HCT116 (cell line): ENCODE data around the gene GABRA6. TPM values are rescaled to one million over a fixed set of nuclear protein-coding genes. Genes with fewer than 3 reads are reported as not detected.

Experiments used
- ATAC-seq: fragments of 200-7000 bp; cut with Tn5 transposase; 2 replicates; pipeline ENCODE4 v1.9.1; 2020; ENCODE audit warnings: mild to moderate bottlenecking, moderate library complexity
- BruUV-seq: library from RNA; stranded (reverse); fragments of 400-500 nt; replicated peaks from 2 replicates; lab custom pipeline; 2021; lab: Mats Ljungman, UMichigan
- CTCF ChIA-PET: fragments of 300-600 bp; sonication (Branson Sonifier 250); formaldehyde crosslinking; loops from one replicate; lab custom pipeline; 2021; ENCODE audit warnings: antibody characterized with exemption; lab: Charles Lee
- POLR2A ChIA-PET: fragments of 300-600, 350-600 bp; sonication (Branson Sonifier 250); formaldehyde crosslinking; loops from one replicate; lab custom pipeline; 2021; ENCODE audit warnings: antibody characterized with exemption; lab: Charles Lee
- RAD21 ChIA-PET, 2 experiments: fragments of 300-600 bp; sonication (Branson Sonifier 250); formaldehyde crosslinking; loops; one replicate each; lab custom pipeline; 2023; ENCODE audit warnings: low total read pairs in 2 of 2; ENCODE audit not compliant: uncharacterized antibody in 2 of 2, unreplicated experiment in 2 of 2, low non-redundant PET in 1 of 2; lab: Charles Lee
- DNase-seq: peaks from one replicate; pipeline ENCODE4 v3.0.0-alpha.2; 2010; ENCODE audit warnings: low read depth, low spot score
- H2AFZ ChIP-seq: fragments of 200-600 bp; shearing (Covaris generic), sonication (generic); 2 replicates; pipeline ENCODE4 v1.6.1; 2017; ENCODE audit warnings: low read depth, mixed run types, mixed read lengths, antibody characterized with exemption, low read length; ENCODE audit not compliant: poor library complexity, severe bottlenecking
- H3K27ac ChIP-seq: 2 replicates; pipeline ENCODE4 v1.5.1; 2012; ENCODE audit warnings: low read depth, low read length
- H3K27me3 ChIP-seq: fragments of 200-600 bp; sonication (generic); 2 replicates; pipeline ENCODE4 v1.6.1; 2016; ENCODE audit warnings: mixed run types, low read length, mixed read lengths; ENCODE audit not compliant: insufficient read depth
- H3K36me3 ChIP-seq, 2 experiments: fragments of 200-500 bp in 1 of 2; fragments of 200-600 bp in 1 of 2; sonication (Bioruptor generic) in 1 of 2; sonication (generic) in 1 of 2; 2 replicates each; pipeline versions ENCODE4 v1.5.1 to v1.6.1; 2014 to 2016; ENCODE audit warnings: low read length in 2 of 2, inconsistent platforms in 1 of 2, mixed read lengths in 1 of 2, mixed run types in 1 of 2; ENCODE audit not compliant: insufficient read depth in 2 of 2, control insufficient read depth in 1 of 2
- H3K4me1 ChIP-seq, 2 experiments: fragments of 200-600 bp in 1 of 2; sonication (generic) in 1 of 2; 2 replicates each; pipeline versions ENCODE4 v1.5.1 to v1.6.1; 2012 to 2017; ENCODE audit warnings: low read length in 2 of 2, inconsistent platforms in 1 of 2, mild to moderate bottlenecking in 1 of 2, mixed read lengths in 1 of 2, mixed run types in 1 of 2, moderate library complexity in 1 of 2; ENCODE audit not compliant: insufficient read depth in 2 of 2, control insufficient read depth in 1 of 2
- H3K4me2 ChIP-seq: fragments of 200-600 bp; sonication (generic); 2 replicates; pipeline ENCODE4 v1.6.1; 2017; ENCODE audit warnings: mixed run types, low read length, mixed read lengths
- H3K4me3 ChIP-seq, 2 experiments: fragments of 200-600 bp in 1 of 2; sonication (generic) in 1 of 2; replicated peaks in 1 of 2; 2 replicates each; pipeline ENCODE4 v1.5.1; 2011 to 2016; ENCODE audit warnings: low read length in 2 of 2, control low read depth in 1 of 2, low read depth in 1 of 2, mild to moderate bottlenecking in 1 of 2, mixed read lengths in 1 of 2, mixed run types in 1 of 2
- H3K79me2 ChIP-seq: fragments of 200-600 bp; sonication (generic); 2 replicates; pipeline ENCODE4 v1.6.1; 2017; ENCODE audit warnings: mild to moderate bottlenecking, mixed run types, low read length, moderate library complexity, mixed read lengths; ENCODE audit not compliant: insufficient read depth
- H3K9ac ChIP-seq: fragments of 200-600 bp; sonication (generic); 2 replicates; pipeline ENCODE4 v1.6.1; 2016; ENCODE audit warnings: low read length, mixed read lengths
- H3K9me2 ChIP-seq: fragments of 200-600 bp; sonication (generic), shearing (Covaris generic); 2 replicates; pipeline ENCODE4 v1.6.1; 2017; ENCODE audit warnings: mixed run types, mild to moderate bottlenecking, moderate library complexity; ENCODE audit not compliant: insufficient read depth
- H3K9me3 ChIP-seq, 2 experiments: fragments of 200-500 bp in 1 of 2; fragments of 200-600 bp in 1 of 2; sonication (Bioruptor generic) in 1 of 2; sonication (generic) in 1 of 2; 2 replicates each; pipeline ENCODE4 v1.6.1; 2014 to 2017; ENCODE audit warnings: low read length in 2 of 2, mixed read lengths in 2 of 2, inconsistent platforms in 1 of 2, low read depth in 1 of 2, mild to moderate bottlenecking in 1 of 2, mixed run types in 1 of 2, moderate library complexity in 1 of 2; ENCODE audit not compliant: control insufficient read depth in 1 of 2, insufficient read depth in 1 of 2
- H4K20me1 ChIP-seq: fragments of 200-600 bp; sonication (generic), shearing (Covaris generic); 2 replicates; pipeline ENCODE4 v1.6.1; 2017; ENCODE audit warnings: mixed run types, mild to moderate bottlenecking, moderate library complexity; ENCODE audit not compliant: insufficient read depth
- ATF3 ChIP-seq: IDR thresholded peaks from 2 replicates; pipeline ENCODE4 v1.6.1; 2012
- CBX3 ChIP-seq: IDR thresholded peaks from 2 replicates; pipeline ENCODE4 v1.6.1; 2012; ENCODE audit warnings: low read depth
- CEBPB ChIP-seq: IDR thresholded peaks from 2 replicates; pipeline ENCODE4 v1.6.1; 2012; ENCODE audit warnings: low read depth
- CTCF ChIP-seq, 3 experiments: fragments of 200-600 bp in 1 of 3; sonication (generic) in 1 of 3; IDR thresholded peaks in 2 of 3; conservative IDR thresholded peaks in 1 of 3; 2 replicates each; pipeline ENCODE4 v1.5.1; 2012 to 2017; ENCODE audit warnings: low read depth in 2 of 3, low read length in 2 of 3, antibody characterized with exemption in 1 of 3, borderline replicate concordance in 1 of 3, control low read depth in 1 of 3, mild to moderate bottlenecking in 1 of 3, mixed read lengths in 1 of 3, mixed run types in 1 of 3, moderate library complexity in 1 of 3; ENCODE audit not compliant: insufficient read depth in 1 of 3
- ELF1 ChIP-seq: IDR thresholded peaks from 2 replicates; pipeline ENCODE4 v1.6.1; 2012; ENCODE audit warnings: low read depth, borderline replicate concordance
- EZH2phosphoT487 ChIP-seq: fragments of 200-600 bp; IDR thresholded peaks from 2 replicates; pipeline ENCODE4 v1.6.1; 2018; ENCODE audit warnings: antibody characterized with exemption, borderline replicate concordance
- FOSL1 ChIP-seq: IDR thresholded peaks from 2 replicates; pipeline ENCODE4 v1.6.1; 2012; ENCODE audit warnings: low read depth
- JUND ChIP-seq: IDR thresholded peaks from 2 replicates; pipeline ENCODE4 v1.6.1; 2012
- POLR2A ChIP-seq: IDR thresholded peaks from 2 replicates; pipeline ENCODE4 v1.7.0; 2011; ENCODE audit warnings: borderline replicate concordance; ENCODE audit not compliant: insufficient read depth, insufficient read length; ENCODE audit errors: extremely low read depth
- POLR2AphosphoS5 ChIP-seq: IDR thresholded peaks from 2 replicates; pipeline ENCODE4 v1.6.1; 2011; ENCODE audit warnings: mild to moderate bottlenecking, low read depth, low read length, moderate library complexity
- RAD21 ChIP-seq: IDR thresholded peaks from 2 replicates; pipeline ENCODE4 v1.6.1; 2012; ENCODE audit warnings: low read depth, mild to moderate bottlenecking
- REST ChIP-seq: IDR thresholded peaks from 2 replicates; pipeline ENCODE4 v1.6.1; 2012; ENCODE audit warnings: low read depth
- SIN3A ChIP-seq: IDR thresholded peaks from 2 replicates; pipeline ENCODE4 v1.6.1; 2012; ENCODE audit warnings: low read depth
- SRF ChIP-seq: IDR thresholded peaks from 2 replicates; pipeline ENCODE4 v1.6.1; 2012; ENCODE audit warnings: low read depth
- TCF7L2 ChIP-seq: IDR thresholded peaks from 2 replicates; pipeline ENCODE4 v1.7.0; 2011; ENCODE audit warnings: borderline replicate concordance, inconsistent platforms; ENCODE audit not compliant: insufficient read depth, insufficient read length; ENCODE audit errors: extremely low read depth
- YY1 ChIP-seq: IDR thresholded peaks from 2 replicates; pipeline ENCODE4 v1.6.1; 2011; ENCODE audit warnings: low read length, low read depth, moderate library complexity, mild to moderate bottlenecking; ENCODE audit not compliant: insufficient replicate concordance; ENCODE audit errors: extremely low read depth
- ZBTB33 ChIP-seq: IDR thresholded peaks from 2 replicates; pipeline ENCODE4 v1.6.1; 2011; ENCODE audit warnings: mild to moderate bottlenecking, low read length, moderate library complexity; ENCODE audit not compliant: insufficient replicate concordance; ENCODE audit errors: extremely low read depth
- ZFX ChIP-seq: fragments of 450-650 bp; IDR thresholded peaks from 2 replicates; pipeline ENCODE4 v1.6.1; 2017
- ZNF274 ChIP-seq: fragments of 200-500 bp; sonication (Bioruptor generic); IDR thresholded peaks from 2 replicates; pipeline ENCODE4 v1.6.1; 2014; ENCODE audit warnings: mild to moderate bottlenecking, low read depth, low read length, inconsistent platforms
- intact Hi-C: fragments of 100-400 bp; cut with micrococcal nuclease; formaldehyde crosslinking; loops from 2 replicates; pipeline ENCODE4 v1.10.0; 2022
- total RNA-seq: library from RNA; stranded (reverse); gene quantifications from one replicate; pipeline ENCODE4 v1.2.1, GENCODE V29; 2021; ENCODE audit not compliant: unreplicated experiment

Gene GABRA6
- total RNA-seq, 1 experiment from 2014 or later = not detected

GRCh38 chr5:161740433-161740832, 54.9 kb downstream of the GABRA6 start:
- ATAC-seq = no peak
- Histone ChIP-seq H3K9ac (no peak overlapping the region), H3K4me1 (no peaks in the 10 kb centered on the region), H2AFZ (no peak overlapping the region), H3K4me3 (no peak overlapping the region), H3K9me3 (peaks cover 3 to 5% of the 10 kb centered on the region in 2 experiments; a peak in 2 of 4 replicates), H3K36me3 (no peaks in the 10 kb centered on the region), H3K27me3 (no peaks in the 10 kb centered on the region), H3K9me2 (no peaks in the 10 kb centered on the region), H4K20me1 (no peaks in the 10 kb centered on the region), H3K4me2 (no peak overlapping the region), H3K27ac (no peak overlapping the region), H3K79me2 (no peaks in the 10 kb centered on the region)
- DNase-seq = no peak
- no peak for TF ChIP-seq ZNF274
- TF ChIP-seq ZFX = no peak
- TF ChIP-seq YY1 = no peak
- no peak for TF ChIP-seq TCF7L2
- no peak for TF ChIP-seq ATF3
- TF ChIP-seq SIN3A = no peak
- TF ChIP-seq FOSL1 = no peak
- no peak for TF ChIP-seq POLR2AphosphoS5
- TF ChIP-seq ZBTB33 = no peak
- no peak for TF ChIP-seq ELF1
- no peak for TF ChIP-seq JUND
- TF ChIP-seq CTCF (IDR thresholded peaks at IDR 0.05 in 2 of 3, conservative IDR thresholded peaks at IDR 0.05 in 1 of 3; ENCODE audit: borderline replicate concordance in 1 of 3, insufficient read depth in 1 of 3, low read depth in 2 of 3, low read length in 2 of 3) = no peak
- TF ChIP-seq RAD21 = no peak
- TF ChIP-seq EZH2phosphoT487 = no peak
- no peak for TF ChIP-seq CBX3
- no peak for TF ChIP-seq CEBPB
- no peak for TF ChIP-seq REST
- no peak for TF ChIP-seq SRF
- TF ChIP-seq POLR2A = no peak
- POLR2A ChIA-PET = no interaction called here
- RAD21 ChIA-PET = no interaction called here
- CTCF ChIA-PET = no interaction called here
- BruUV-seq = no TSS peak
- intact Hi-C loops = no loop called here
